WERI-Rb-1 (cell line): Measurements from ENCODE around the gene KIAA0232.

Source experiments
- DNase-seq: peaks from one replicate; pipeline ENCODE4 v3.0.0-alpha.2; 2020
- H3K27ac ChIP-seq: fragments of 250-450 bp; sonication (Bioruptor Pico); 2 replicates; pipeline ENCODE4 v1.5.1; 2020; ENCODE audit warnings: mild to moderate bottlenecking, moderate library complexity
- H3K27me3 ChIP-seq: fragments of 250-450 bp; sonication (Bioruptor Pico); 2 replicates; pipeline ENCODE4 v1.5.1; 2021; ENCODE audit warnings: mild to moderate bottlenecking, low read depth, moderate library complexity; ENCODE audit not compliant: insufficient read depth, severe bottlenecking
- H3K36me3 ChIP-seq: fragments of 250-450 bp; sonication (Bioruptor Pico); 2 replicates; pipeline ENCODE4 v1.5.1; 2020; ENCODE audit warnings: mild to moderate bottlenecking, moderate library complexity
- H3K4me3 ChIP-seq: 2 replicates; pipeline ENCODE4 v1.5.1; 2011; ENCODE audit warnings: low read depth, mild to moderate bottlenecking, control low read depth, low read length
- H3K9me3 ChIP-seq: fragments of 250-450 bp; sonication (Bioruptor Pico); 2 replicates; pipeline ENCODE4 v1.5.1; 2021; ENCODE audit warnings: mild to moderate bottlenecking, moderate library complexity; ENCODE audit not compliant: severe bottlenecking
- TF ChIP-seq, protein P1 (sequence below): IDR thresholded peaks from 2 replicates; pipeline ENCODE4 v1.5.1; 2011; ENCODE audit warnings: low read depth, mild to moderate bottlenecking, control low read depth, inconsistent platforms, low read length

The KIAA0232 gene

DNA sequence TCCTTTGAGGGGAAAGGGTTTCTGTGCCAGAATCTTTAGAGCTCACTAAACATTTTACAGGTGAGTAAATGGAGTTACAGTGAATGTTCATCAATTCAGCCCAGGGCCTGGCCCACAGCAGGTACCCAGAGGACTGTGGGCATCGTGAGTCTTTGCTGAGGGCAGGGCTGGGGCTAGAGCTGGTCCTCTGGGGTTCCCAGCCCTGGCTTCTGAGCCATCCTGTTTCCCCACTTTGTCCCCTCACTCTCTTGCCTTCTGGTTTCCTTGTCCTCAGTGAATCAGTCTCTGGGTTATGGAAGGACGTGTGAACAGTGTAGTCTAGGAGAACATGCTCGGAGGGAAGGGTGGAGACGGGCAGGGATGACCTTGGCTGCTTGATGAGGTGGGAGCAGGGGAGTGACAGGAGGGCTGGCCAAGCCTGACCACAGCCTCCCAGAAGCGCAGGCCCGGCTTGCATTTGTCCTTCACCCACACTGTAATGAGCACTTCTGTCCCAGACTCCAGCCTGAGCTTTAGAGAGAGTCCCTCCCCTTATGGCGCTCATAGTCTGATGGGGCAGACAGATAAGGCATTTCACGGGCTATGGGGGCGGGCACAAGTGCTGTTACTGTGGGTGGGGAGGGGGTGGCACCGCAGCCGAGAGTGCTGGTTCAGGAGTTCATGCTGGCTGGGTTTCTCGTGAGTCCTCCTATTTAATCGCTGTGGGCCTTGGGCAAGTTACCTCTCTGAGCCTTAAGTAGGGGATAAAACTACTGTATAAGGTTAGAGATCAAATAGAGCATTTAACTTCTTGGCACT, 144.4 kb downstream of the KIAA0232 start:
- Histone ChIP-seq H3K4me3 (no peak overlapping the region), H3K27ac (no peak overlapping the region), H3K27me3 (no peaks in the 10 kb centered on the region), H3K36me3 (peaks cover 26% of the 10 kb centered on the region), H3K9me3 (no peaks in the 10 kb centered on the region)
- TF ChIP-seq, protein P1, sequence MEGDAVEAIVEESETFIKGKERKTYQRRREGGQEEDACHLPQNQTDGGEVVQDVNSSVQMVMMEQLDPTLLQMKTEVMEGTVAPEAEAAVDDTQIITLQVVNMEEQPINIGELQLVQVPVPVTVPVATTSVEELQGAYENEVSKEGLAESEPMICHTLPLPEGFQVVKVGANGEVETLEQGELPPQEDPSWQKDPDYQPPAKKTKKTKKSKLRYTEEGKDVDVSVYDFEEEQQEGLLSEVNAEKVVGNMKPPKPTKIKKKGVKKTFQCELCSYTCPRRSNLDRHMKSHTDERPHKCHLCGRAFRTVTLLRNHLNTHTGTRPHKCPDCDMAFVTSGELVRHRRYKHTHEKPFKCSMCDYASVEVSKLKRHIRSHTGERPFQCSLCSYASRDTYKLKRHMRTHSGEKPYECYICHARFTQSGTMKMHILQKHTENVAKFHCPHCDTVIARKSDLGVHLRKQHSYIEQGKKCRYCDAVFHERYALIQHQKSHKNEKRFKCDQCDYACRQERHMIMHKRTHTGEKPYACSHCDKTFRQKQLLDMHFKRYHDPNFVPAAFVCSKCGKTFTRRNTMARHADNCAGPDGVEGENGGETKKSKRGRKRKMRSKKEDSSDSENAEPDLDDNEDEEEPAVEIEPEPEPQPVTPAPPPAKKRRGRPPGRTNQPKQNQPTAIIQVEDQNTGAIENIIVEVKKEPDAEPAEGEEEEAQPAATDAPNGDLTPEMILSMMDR, result no peak
- DNase-seq, result no peak

DNA sequence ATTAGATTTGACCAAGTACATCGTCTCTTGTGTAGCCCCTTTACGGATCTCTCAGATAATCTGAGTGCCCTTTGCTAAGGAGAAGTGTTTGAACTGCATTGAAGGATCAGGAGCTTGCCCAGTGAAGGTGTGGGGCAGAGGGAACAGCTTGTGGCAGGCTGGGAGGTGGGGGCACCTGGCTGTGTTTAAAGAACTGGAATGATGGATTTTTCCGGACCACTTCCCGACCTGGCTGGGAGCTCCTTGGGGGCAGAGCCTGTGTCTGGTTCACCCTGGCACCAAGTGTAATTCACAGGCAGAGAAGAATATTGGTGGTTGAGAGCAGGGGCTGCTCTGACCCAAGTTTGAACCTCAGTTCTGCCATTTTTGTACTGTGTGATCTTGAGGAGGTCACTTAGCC, 145.6 kb downstream of the KIAA0232 start:
- DNase-seq, result no peak
- Histone ChIP-seq H3K9me3 (no peaks in the 10 kb centered on the region), H3K27ac (no peak overlapping the region), H3K27me3 (no peaks in the 10 kb centered on the region), H3K36me3 (peaks cover 25% of the 10 kb centered on the region), H3K4me3 (no peak overlapping the region)
- TF ChIP-seq, protein P1, result no peak

DNA sequence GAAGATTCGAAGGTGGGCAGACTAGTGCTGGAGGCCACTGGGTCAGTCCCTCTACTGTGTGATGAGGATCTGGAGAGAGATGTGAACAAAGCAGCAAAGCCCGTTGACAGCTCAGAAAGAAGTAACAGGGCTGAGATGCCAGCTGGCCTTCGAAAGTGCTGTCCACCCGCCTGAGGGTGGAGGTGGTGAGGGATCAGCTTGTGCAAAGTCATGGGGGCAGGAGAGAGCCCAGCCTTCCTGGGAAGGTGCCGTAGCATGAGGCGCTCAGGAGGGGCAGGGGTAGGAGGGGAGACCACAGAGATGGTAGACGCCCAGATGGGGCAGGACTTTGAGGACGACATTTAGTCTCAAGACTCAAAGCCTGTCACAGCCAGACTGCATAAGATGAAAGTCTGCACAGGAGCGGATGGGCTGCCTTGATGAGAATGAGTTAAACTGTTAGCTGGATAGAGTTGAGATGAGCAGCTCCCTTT, 146.8 kb downstream of the KIAA0232 start:
- DNase-seq, result no peak
- Histone ChIP-seq H3K36me3 (peaks cover 12% of the 10 kb centered on the region), H3K9me3 (no peaks in the 10 kb centered on the region), H3K27me3 (no peaks in the 10 kb centered on the region), H3K27ac (no peak overlapping the region), H3K4me3 (no peak overlapping the region)
- TF ChIP-seq, protein P1, result no peak

DNA sequence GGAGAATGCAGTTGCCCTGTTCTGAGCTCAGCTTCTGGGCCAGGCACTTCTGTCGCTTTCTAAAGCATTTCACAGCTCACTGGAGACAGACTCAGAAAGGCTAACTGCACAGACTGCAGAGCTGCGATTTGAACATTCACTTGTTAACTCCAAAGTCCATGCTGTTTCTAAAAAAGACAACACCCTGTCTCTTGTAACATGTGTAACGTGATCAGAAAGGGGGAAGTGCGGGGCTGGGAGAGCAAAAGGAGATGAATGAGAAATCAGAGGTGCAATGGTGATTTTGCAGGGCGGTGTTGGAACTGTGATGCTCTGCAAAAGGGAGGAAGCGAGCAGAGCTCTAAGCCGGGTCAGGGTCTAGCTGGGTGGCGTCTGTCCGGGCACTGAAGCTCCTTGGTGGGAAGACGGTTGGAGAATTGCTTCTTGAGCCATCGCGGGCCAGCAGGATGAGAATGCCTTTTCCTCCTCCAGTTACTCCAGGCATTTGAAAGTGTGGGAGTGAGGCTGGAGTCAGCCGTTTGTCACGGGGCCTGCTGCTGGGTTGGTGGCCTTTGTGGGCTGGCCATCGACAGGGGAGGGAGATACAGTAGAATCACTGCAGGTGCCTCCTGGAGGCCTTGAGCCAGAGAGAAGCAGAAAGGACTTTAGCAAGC, 147.4 kb downstream of the KIAA0232 start:
- no peak overlapping the region for H3K4me3 ChIP-seq
- DNase-seq, result no peak
- H3K36me3 ChIP-seq, result peaks cover 7% of the 10 kb centered on the region
- H3K9me3 ChIP-seq, result no peaks in the 10 kb centered on the region
- TF ChIP-seq, protein P1, result no peak
- no peak overlapping the region for H3K27ac ChIP-seq
- H3K27me3 ChIP-seq, result no peaks in the 10 kb centered on the region

DNA sequence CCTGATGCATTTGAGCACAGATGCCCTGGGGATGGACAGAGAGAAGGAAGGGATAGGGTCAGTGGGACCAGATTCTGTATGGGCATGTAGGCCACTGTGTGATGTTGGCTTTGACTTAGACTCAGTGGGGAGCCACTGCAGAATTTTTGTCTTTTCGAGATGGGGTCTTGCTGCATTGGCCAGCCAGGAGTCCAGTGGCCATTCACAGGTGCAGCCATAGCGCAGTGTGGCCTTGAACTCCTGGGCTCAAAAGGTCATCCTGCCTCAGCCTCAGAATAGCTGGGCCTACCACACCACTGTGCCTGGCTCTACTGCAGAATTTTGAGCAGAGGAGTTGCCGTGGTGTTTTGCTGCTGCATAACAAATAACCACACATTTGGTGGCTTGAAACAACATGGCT, 149.9 kb downstream of the KIAA0232 start:
- peaks cover 3% of the 10 kb centered on the region; the same call in 1 of the 2 replicates for H3K36me3 ChIP-seq
- H3K27ac ChIP-seq, result no peak overlapping the region
- no peaks in the 10 kb centered on the region for H3K27me3 ChIP-seq
- no peak overlapping the region for H3K4me3 ChIP-seq
- DNase-seq, result no peak
- H3K9me3 ChIP-seq, result no peaks in the 10 kb centered on the region
- TF ChIP-seq, protein P1, result no peak
